CD4-positive, alpha-beta T cell treated with Interleukin-6 for 4 hours (primary cell): ENCODE measurements around the gene GFOD1.
"Not testable (repeated sequence)": the region's sequence is repeated elsewhere in the genome, so short reads cannot be mapped to it uniquely, and the experiment has no call there.

ENCODE experiments used
- DNase-seq: peaks from one replicate; pipeline ENCODE4 v3.0.0-alpha.2; 2020; ENCODE audit warnings: mixed read lengths

GFOD1 gene

GRCh38 chr6:13437218-13437996 lies 50.0 kb downstream of the GFOD1 start:
- DNase-seq: no peak

GRCh38 chr6:13436399-13437217 lies 50.8 kb downstream of the GFOD1 start:
- DNase-seq: no peak

GRCh38 chr6:13435477-13436246 lies 51.7 kb downstream of the GFOD1 start:
- no peak for DNase-seq

GRCh38 chr6:13434777-13435176 lies 52.6 kb downstream of the GFOD1 start:
- no peak for DNase-seq

- DNase-seq: not testable (repeated sequence)
These were observed 53.1 kb downstream of the GFOD1 start for GRCh38 chr6:13434135-13434775.

GRCh38 chr6:13433709-13434121 lies 53.7 kb downstream of the GFOD1 start:
- no peak for DNase-seq

- DNase-seq: no peak
These were observed 54.7 kb downstream of the GFOD1 start for GRCh38 chr6:13432526-13433184.

GRCh38 chr6:13431861-13432465 lies 55.4 kb downstream of the GFOD1 start:
- peak; percentile 45 for DNase-seq

- DNase-seq: no peak
These were observed 56.2 kb downstream of the GFOD1 start for GRCh38 chr6:13431059-13431656.

- DNase-seq: no peak
These were observed 58.0 kb downstream of the GFOD1 start for GRCh38 chr6:13429406-13429753.

GRCh38 chr6:13428583-13429405 lies 58.6 kb downstream of the GFOD1 start:
- no peak for DNase-seq

- peak; percentile 68 for DNase-seq
These were observed 59.4 kb downstream of the GFOD1 start for GRCh38 chr6:13427801-13428582.

- DNase-seq: no peak
These were observed 60.1 kb downstream of the GFOD1 start for GRCh38 chr6:13427316-13427715.

- no peak for DNase-seq
These were observed 61.2 kb downstream of the GFOD1 start for GRCh38 chr6:13425943-13426931.

GRCh38 chr6:13425270-13425873 lies 62.0 kb downstream of the GFOD1 start:
- no peak for DNase-seq

- no peak for DNase-seq
These were observed 64.1 kb downstream of the GFOD1 start for GRCh38 chr6:13423252-13423651.

GRCh38 chr6:13422681-13423221 lies 64.6 kb downstream of the GFOD1 start:
- no peak for DNase-seq
